HG03457 (cell line): ENCODE measurements around the gene SPPL3.

Experiments
- ATAC-seq: cut with Tn5 transposase; IDR thresholded peaks from one replicate; pipeline ENCODE4 v1.9.1; 2021; ENCODE audit warnings: moderate number of reproducible peaks; ENCODE audit not compliant: unreplicated experiment

The SPPL3 gene

DNA sequence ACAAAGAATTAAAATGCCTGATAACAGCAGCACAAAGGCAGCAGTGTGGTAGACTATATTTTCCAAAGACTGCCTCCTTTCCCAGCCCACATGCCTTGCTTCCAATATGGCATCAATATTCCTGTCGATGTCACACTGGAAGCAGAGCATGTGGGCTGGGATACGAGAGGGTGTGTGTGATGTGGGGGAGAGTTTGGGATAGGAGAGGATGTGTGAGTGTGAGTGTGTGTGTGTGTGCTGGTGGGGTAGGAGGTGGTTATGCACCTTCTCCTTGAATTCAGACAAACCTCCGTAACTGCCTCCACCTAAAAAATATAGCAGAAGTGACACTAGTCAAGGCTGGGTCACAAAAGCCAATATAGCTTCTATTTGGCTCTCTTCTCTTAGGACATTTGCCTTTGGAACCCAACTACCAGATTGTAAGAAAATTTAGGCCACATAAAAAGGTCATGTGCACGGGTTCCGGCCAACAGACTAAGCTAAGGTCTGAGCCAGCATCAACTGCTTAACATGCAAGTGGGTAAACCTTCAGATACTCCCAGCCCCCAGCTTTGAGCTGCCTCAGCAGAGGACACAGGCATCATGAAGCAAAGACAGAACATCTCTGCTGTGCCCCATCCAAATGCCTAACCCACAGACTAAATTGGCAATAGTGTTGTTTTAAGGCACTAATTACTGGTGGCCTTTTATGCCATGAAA is 29.5 kb downstream of the SPPL3 start:
- no peak for ATAC-seq

DNA sequence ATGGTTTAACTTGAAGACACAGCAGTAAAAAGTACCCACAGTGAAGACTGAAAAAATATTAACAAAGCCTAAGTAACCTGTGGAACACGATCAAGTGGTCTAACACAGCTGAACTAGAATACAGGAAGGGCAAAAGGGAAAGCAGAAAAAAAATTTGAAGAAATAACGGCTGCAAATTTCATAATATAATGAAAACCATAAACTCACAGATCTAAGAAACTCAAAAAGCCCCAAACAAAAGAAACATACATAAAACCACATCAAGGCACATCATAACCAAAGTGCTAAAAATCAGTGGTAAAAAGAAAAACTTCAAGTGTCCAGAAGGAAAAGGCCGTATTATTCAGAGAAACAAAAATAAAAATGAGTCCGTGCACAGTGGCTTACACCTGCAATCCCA is 30.9 kb downstream of the SPPL3 start:
- no peak for ATAC-seq

DNA sequence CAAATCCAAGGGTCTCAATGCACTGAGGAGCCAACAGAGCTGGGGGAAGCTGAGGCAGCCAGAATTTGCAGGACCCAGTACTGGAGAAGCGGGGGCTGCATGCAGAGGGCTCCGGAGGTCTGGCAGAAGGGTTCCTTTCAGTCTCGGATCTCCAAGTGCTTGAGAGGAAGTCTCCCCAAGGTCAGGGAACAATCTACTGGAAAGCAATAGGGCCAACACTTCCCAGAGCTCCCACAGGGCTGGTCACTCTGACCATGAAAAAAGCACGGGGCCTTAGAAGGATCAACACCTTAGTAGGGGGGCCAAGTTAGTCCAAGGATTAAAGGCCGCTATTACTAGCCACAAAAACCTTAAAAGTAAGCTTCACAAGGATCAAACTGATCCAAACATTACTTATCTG is 31.7 kb downstream of the SPPL3 start:
- ATAC-seq = no peak

DNA sequence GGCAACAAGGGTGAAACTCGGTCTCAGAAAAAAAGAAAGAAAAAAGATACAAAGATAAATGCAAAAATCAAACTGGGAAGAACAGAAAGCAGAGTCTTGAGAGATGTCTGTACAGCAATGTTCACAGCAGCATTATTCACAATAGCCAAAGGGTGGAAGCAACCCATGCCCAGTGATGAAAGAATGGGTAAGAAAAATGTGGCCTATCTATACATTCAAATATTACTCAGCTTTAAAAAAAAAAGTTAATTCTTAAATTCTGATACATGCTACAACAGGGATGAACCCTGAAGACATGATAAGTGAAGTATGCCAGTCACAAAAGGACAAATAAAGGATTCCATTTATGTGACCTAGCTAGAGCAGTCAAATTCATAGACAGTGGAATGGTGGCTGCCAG is 33.7 kb downstream of the SPPL3 start:
- no peak for ATAC-seq

DNA sequence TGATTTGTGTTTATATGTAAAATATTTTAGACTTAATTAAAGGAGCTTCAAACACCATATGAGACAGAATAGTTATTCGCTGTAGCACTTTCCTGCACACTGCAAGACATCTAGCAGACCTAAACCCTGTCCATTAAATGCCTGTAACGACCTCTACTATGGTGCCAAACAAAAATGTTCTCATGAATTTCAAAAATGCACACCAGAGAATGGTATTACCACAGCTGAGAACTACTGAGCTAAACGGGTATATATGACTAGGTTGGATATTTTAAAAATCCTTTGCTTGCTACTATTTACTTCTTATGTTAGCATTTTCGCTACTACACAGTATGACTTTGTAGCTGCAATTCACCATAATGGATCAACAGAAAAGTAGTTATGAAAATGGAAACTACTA is 34.8 kb downstream of the SPPL3 start:
- ATAC-seq = no peak

DNA sequence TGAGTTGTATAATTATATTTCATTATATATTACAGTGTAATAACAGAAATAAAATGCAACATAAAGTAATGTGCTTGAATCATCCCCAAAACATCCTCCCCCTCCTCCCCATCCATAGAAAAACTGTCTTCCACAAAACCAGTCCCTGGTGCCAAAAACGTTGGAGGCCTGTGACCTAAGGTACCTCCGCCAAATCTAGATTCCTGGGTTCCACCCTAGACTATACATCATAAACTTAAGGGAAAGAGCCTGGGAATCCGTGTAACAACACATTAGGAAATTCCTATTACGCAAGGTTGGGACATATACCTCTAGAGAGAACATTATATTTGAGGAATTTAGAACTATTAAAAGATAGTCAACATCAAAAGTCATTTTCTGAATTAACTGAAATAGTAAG is 38.0 kb downstream of the SPPL3 start:
- no peak for ATAC-seq

DNA sequence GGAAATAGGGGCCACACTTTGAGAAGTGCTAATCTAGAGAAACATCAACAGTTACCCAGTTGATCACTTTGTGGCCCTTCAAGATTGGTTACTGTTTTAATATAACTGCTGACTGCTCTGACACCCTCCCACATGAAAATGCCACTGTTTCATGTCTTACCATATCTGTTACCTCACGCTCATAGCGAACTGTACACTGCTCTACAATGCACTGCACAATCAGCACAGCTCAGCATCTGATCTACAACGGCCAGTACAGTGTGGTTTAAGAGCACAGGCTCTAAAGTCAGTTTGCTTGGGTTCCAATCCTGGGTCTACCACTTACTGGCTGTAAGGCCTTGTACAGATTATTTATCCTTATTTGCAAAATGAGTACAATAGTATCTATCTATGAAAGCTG is 39.1 kb downstream of the SPPL3 start:
- ATAC-seq = no peak

DNA sequence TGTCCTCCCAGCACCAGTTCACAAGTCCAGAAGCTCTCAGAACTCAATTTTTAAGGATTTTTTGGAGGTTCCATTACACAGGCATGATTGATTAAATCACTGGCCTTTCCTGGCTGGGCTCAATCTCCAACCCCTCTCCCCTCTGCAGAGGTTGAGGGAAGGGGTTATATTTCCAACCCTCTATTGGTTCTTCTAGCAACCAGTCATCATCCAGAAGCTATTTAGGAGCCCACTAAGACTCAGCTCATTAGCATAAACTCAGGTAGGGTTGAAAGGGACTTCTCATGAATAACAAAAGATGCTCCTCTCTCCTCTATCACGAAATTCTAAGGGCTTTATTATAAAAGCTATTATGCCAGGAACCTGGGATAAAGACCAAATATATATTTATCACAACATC is 41.5 kb downstream of the SPPL3 start:
- ATAC-seq = no peak

DNA sequence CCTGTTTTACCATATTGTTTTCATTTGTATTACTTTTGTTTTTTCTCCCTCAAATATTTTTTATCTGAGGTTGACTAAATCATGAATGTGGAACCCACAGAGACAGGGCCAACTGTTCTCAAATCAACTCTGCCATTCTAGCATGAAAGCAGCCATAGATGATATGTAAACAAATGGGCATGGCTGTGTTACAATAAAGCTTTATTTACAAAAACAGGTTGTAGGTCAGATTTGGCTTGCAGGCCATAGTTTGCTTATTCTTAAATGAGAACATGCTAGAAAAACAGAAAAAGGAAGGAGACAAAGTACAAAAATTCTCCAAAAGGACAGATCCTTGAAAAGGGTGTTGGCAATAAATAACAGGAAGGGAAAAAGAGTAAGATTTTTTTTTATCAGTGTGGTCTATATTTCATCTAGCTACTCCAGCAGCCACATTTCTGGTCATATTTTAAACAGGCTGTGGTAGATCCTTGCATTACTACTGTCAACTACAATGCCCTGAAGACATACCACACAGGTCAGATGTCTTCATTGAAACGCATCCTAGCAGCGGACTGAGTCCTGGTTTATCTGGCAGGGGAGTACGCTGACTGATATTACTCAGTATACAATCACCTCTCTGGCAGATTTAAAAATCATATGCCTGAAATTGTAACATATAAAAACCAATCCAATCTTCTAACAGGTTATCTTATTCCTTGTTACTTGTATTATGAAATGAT is 42.9 kb downstream of the SPPL3 start:
- no peak for ATAC-seq

DNA sequence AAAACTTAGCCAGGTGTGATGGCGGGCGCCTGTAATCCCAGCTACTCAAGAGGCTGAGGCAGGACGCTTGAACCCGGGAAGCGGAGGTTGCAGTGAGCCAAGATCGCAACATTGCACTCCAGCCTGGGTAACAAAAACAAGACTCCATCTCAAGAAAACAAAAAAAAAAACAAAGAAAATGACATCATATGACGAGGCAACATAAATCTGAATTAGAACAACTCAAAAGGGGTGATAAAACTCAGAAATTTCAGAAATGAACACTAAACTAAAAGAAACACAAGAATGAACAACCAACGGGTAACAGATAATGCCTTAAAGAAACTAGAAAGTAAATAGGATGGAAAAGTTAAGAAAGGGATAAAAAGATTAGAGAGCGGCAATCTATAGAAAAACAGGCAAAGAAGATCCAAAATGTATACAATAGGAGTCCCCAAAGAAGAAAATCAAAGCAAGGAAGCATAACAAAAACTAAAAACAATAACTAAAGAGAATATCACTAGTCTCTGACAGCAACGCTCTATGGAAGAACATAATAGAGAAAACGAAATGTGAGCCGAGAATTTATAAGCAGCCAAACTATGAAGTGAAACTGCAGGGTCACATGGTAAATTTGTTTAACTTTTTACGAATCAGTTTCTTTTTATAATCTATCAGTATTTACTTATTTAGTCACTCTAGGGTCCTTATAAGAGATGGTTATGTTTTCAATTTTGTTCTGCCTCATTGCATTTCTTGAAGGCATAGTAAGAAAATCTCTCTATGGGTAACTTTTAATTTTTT is 45.7 kb downstream of the SPPL3 start:
- ATAC-seq = no peak

DNA sequence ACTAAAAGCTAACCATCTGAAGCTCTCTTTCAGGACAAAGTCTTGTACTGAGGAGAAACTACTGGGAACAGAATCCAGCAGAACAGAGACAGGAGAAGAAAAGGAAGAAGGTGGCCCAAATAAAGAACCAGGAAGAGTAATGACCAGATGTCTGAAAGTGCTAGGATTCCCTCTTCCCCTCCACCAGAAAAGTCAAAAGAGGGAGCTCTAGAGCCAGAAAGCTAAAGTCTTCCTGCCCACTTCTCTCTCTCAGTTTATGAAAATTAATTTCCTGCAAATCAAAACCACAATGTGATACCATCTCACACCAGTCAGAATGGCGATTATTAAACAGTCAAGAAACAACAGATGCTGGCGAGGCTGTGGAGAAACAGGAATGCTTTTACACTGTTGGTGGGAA is 47.2 kb downstream of the SPPL3 start:
- ATAC-seq = no peak

DNA sequence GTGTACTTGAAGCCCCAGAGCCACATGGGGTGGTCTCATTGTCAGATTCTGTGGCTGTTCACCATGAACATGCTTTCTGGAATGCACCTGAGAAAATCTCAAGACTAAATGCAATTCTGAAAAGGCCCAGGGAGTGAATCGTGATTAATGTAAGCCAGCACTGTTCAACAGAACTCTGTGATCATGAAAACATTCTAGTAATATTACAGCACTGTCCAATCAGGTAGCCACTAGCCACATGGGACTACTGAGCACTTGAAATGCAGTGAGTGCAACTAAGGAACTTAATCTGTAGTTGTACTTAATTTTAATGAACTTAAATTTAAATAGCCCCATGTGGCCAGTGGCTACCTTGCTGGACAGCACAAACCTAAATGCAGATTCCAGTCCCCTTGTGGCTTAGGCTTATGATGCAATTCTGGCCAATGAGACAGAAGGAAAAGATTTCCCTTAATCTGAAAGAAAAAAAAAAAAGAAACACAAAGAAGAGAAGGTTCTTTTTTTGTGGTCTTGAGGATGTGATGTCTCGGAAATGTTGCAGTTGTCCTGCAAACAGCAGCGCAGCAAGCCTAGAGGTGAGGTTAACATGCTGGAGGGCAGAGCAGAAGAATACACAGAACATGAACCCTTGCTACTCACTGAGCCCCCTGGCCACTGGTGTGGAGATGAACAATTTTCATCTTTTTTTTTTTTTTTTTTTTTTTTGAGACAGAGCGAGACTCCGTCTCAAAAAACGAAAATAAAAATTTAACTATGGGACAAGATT is 48.2 kb downstream of the SPPL3 start:
- no peak for ATAC-seq

DNA sequence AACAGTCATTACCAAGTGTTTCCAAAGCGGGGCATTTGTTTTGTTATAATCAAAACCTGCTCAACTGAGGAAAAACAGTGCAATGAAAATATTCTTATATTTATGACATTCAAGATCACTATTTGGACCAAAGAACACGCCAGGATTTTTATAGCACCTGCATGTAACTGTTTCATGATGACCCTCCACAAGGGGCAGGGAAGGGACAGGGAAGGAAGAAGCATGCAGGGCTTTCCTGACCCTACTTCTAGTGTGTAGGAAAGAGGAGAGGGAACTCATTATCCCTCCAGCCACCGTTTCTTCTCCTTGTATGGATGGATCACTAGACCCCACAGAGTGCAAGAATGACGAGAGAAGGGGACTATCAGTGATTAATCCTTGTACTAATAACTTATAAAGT is 49.4 kb downstream of the SPPL3 start:
- no peak for ATAC-seq

DNA sequence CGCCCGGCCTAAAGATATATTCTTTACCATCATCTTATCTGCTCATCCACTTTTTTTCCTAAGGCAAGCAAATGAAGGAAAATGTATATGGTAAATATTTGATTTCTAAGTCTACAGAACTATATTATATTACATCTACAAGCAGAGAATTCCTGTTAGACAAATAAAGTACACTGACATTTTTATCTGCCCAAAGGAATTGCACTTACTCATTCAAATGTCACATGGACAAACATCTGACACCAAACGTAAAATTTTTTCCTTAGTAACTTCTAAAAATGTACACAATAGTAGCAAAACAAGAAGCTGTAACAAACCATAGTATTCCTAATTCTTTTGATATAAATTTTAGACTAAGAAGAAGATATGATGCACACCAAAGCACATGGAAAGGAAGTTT is 51.0 kb downstream of the SPPL3 start:
- no peak for ATAC-seq

DNA sequence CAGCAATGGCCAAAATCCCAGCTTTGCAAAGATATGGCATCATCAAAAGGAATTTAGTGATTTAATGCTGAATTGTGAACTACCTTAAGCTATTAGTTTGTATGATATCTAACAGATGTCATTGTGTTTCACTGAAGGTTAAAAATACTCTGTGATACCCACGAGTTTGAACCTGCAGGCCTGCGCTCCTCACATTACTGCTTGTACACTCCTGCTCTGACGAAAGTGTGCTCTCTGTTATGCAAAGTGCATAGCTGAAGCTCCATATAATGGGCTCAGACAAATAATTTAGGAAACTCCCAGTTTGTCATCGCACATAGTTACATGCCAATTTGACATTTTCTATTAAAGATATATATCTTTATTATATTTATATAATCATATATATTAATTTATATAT is 52.2 kb downstream of the SPPL3 start:
- no peak for ATAC-seq

DNA sequence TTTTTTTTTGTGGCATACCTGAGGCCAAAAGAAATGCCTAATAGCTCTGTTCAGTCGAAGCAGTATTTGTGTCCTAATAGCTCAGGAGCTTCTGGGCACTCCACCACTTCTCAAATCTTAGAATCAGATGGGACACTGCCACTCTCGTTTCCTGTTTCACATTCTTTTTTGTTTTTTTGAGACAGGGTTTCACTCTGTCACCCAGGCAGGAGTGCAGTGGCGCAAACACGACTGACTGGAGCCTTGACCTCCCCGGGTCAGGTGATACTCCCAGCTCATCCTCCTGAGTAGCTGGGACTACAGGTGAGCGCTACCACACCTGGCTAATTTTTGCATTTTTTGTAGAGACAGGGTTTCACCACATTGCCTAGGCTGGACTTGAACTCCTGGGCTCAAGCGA is 52.7 kb downstream of the SPPL3 start:
- no peak for ATAC-seq

DNA sequence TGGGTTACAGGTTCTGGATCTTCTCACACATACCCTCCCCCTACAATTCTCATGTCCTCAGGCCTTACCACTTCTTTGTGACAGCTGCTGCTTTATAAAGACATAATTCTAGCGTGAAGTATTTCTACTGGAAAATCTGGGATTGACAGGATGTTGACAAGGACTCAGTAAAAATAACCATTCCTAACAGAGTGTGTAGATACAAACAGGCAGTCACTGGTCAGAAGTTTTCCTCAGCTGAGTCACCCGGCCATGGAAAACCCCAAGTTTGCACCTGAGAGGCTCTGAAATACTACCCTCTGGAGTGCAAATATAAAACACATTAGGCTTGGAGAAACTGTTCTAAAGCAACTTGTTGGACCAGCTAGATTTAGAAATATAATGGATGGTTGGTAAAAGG is 54.4 kb downstream of the SPPL3 start:
- no peak for ATAC-seq

DNA sequence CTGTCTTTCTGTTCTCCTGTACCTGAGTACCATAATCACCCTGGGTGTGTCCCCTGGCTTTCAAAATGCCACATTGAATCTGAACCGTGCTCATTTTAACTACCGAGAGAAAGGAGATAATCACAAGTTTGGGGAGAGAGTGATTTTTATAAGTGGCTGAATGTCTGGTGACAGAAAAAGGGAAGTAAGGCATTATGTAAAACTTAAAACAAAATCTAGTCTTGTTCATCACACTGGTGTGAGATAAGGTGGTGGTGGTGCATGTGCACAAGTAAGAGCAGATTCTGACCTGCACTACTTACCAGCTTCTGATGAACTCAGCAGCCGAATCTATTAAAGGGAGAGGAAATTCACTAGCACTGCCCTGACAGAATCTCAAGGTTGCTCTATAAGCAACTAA is 56.3 kb downstream of the SPPL3 start:
- no peak for ATAC-seq

DNA sequence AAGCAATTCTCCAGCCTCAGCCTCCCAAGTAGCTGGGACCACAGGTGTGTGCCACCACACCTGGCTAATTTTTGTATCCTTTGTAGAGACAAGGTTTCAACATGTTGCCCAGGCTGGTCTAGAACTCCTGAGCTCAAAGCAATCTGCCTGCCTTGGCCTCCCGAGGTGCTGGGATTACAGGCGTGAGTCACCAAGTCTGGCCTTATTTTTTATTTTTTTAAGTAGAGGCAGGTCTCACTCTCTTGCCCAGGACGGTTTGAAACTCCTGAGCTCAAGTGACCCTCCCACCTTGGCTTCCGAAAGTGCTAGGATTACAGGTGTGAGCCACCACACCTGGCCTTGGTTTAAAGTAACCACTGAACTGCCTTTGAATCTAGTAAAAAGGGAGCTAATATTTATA is 56.8 kb downstream of the SPPL3 start:
- no peak for ATAC-seq

DNA sequence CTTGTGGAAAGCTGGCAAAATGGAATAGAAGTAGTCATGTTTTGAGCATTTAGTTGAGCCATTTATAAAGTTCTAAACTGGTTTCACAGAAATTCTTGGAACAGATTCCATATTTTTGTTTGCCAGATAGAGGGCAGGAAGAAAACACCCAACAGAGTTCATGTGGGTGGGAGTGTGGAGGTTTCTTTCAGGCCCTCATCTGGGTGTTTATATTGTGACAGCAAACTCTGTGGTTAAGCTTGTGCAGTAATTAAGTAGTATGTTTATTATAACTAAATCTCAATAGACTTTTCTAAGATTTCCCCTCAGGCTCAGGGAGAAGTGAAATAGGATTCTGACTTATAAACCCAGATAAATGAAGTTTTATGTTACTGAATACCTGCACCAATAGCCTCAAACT is 57.4 kb downstream of the SPPL3 start:
- no peak for ATAC-seq

DNA sequence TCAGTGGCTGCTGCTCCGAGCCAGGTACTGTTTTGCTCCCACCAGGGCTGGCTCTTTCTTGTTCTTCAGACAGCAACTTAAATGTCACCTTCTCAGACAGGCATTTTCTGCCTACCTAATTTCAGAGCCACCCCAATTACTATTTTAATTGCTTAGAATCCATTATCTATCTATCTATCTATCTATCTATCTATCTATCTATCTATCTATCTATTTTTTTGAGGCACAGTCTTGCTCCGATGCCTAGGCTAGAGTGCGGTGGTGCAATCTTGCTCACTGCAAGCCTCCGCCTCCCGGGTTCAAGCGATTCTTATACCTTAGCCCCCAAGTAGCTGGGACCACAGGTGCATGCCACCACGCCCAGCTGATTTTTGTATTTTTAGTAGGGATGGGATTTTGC is 58.5 kb downstream of the SPPL3 start:
- no peak for ATAC-seq
